Aorta (tissue), 5 donors: ENCODE measurements around the gene TUT4. TPM values are rescaled to one million over a fixed set of nuclear protein-coding genes. Genes with fewer than 3 reads are reported as not detected.

Source experiments
- ATAC-seq: fragments of 200-7000 bp; cut with Tn5 transposase; one replicate; pipeline ENCODE4 v1.9.1; 2022; ENCODE audit warnings: moderate library complexity; ENCODE audit not compliant: low FRiP score
- DNase-seq, 2 donors: peaks; one replicate each; pipeline ENCODE4 v3.0.0-alpha.2; 2020
- H3K27ac ChIP-seq, 2 donors: one replicate each; pipeline ENCODE4 v1.5.1; 2013; ENCODE audit warnings: low read length in 2 of 2, mild to moderate bottlenecking in 2 of 2, moderate library complexity in 2 of 2, control low read depth in 1 of 2, inconsistent platforms in 1 of 2, low read depth in 1 of 2
- H3K27me3 ChIP-seq, 2 donors: one replicate each; pipeline ENCODE4 v1.6.1; 2013; ENCODE audit warnings: control low read depth in 1 of 2, low read length in 1 of 2, mild to moderate bottlenecking in 1 of 2, moderate library complexity in 1 of 2; ENCODE audit not compliant: insufficient read depth in 2 of 2, control insufficient read depth in 1 of 2
- H3K36me3 ChIP-seq, 2 donors: one replicate each; pipeline ENCODE4 v1.6.1; 2013; ENCODE audit warnings: control low read depth in 1 of 2, low read length in 1 of 2, mild to moderate bottlenecking in 1 of 2; ENCODE audit not compliant: insufficient read depth in 2 of 2, control insufficient read depth in 1 of 2
- H3K4me1 ChIP-seq, 2 donors: one replicate each; pipeline ENCODE4 v1.6.1; 2013; ENCODE audit warnings: low read length in 2 of 2, control low read depth in 1 of 2, mild to moderate bottlenecking in 1 of 2, moderate library complexity in 1 of 2; ENCODE audit not compliant: insufficient read depth in 2 of 2, control insufficient read depth in 1 of 2
- H3K4me3 ChIP-seq, 2 donors: one replicate each; pipeline ENCODE4 v1.5.1; 2013; ENCODE audit warnings: low read length in 2 of 2, control low read depth in 1 of 2, mild to moderate bottlenecking in 1 of 2
- H3K9me3 ChIP-seq: one replicate; pipeline ENCODE4 v1.6.1; 2013; ENCODE audit warnings: mild to moderate bottlenecking, low read length; ENCODE audit not compliant: control insufficient read depth
- WGBS, 2 donors: extraction: QIAGEN DNeasy Blood & Tissue Kit; methylation state at CpG; one replicate each; pipeline ENCODE4 v1.1.7; 2013; 5-methylcytosine and 5-hydroxymethylcytosine counted together
- intact Hi-C, 2 donors: fragments of 100-400 bp; cut with DNase I; formaldehyde crosslinking; loops; one replicate each; pipeline versions ENCODE4 v1.14.2 to v1.15.0; 2022
- polyA plus RNA-seq, 2 donors: library from polyadenylated mRNA; stranded (reverse); fragments of 200-250 nt; gene quantifications; one replicate each; pipeline ENCODE4 v1.2.3, GENCODE V29; 2013
- total RNA-seq, 2 donors: library from RNA; stranded (reverse); fragmentation: NEBNext Ultra II Directional; extraction: Animal tissue kit (Norgen Biotek cat#: 25700); gene quantifications; one replicate each; pipeline ENCODE4 v1.2.1, GENCODE V29; 2021
- donor health status: healthy with polysubstance abuse.
- donor health status: Bipolar disorder and iron deficiency.
- donor health status: DM: no; HTN: no; CAD: no.
- donor health status: DM: no; HTN: no; CAD: no.
- donor health status: DM: yes; HTN: yes; CAD: no.

TUT4 gene
- total and polyA plus RNA-seq, 4 donors, result 6.3 to 71.5 (median 35.3) TPM

DNA sequence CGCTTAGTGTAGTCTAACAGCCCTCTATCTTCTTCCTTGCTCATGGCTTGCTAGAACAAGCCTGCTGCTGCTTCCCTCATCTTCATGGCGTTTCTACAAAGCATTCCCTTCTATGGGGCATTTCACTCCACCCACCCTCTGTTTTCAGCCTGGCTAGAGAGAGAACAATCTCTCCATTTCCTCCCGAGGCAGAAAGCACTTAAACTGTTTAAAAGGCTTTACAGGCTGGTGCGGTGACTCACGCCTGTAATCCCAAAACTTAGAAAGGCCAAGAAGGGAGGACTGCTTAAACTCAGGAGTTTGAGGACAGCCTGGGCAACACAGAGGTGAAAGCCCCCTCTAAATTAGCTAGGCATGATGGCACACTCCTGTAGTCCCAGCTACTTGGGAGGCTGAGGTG, 166.4 kb downstream of the TUT4 start:
- DNase-seq, result no peak
- intact Hi-C loops, result no loop called here
- WGBS, 2 donors, result 86 to 91% methylated on average over 5 of the region's 5 CpGs
- Histone ChIP-seq H3K4me1 (no peaks in the 10 kb centered on the region), H3K4me3 (no peak overlapping the region), H3K36me3 (no peaks in the 10 kb centered on the region), H3K27ac (no peak overlapping the region), H3K27me3 (no peaks in the 10 kb centered on the region), H3K9me3 (no peaks in the 10 kb centered on the region)
- ATAC-seq, result no peak

DNA sequence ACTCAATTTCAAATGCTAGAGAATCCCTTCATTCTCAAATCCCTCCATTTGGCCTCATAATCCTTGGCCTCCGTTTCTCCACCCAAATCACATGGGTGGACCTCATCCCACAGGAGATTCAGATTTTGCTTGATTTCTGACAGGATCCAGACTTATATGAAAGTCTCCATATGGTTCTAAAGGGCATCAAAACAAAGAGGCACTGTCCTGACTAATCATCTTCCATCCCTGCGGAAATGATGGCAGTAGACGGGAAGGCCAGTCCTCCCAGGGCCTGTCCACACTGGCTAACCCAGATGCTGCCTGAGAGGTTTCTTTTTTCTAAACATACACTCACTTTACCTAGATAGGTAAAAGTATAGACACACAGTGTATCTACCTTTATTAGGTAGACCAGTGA, 167.5 kb downstream of the TUT4 start:
- Histone ChIP-seq H3K9me3 (no peaks in the 10 kb centered on the region), H3K27ac (no peak overlapping the region), H3K4me1 (no peaks in the 10 kb centered on the region), H3K27me3 (no peaks in the 10 kb centered on the region), H3K36me3 (no peaks in the 10 kb centered on the region), H3K4me3 (no peak overlapping the region)
- WGBS, 2 donors, result 96 to 99% methylated on average over 3 of the region's 3 CpGs
- DNase-seq (no peak), ATAC-seq (no peak)
- intact Hi-C loops, result no loop called here

Other genes starting within 250 kb of the TUT4 start
- gene CC2D1B, start 186.9 kb downstream of the TUT4 start, total RNA-seq, result 10 to 100 TPM; 31.3 to 36.0 TPM
- gene CC2D1B, start 186.9 kb downstream of the TUT4 start, polyA plus RNA-seq, result 10 to 100 TPM in 1 of 2 donors, 1 to 10 TPM in 1; 7.6 to 18.8 TPM
- under 1 TPM; 0.58 to 0.96 TPM for gene ORC1, start 148.7 kb downstream of the TUT4 start, total RNA-seq
- under 1 TPM; 0.28 to 0.38 TPM for gene ORC1, start 148.7 kb downstream of the TUT4 start, polyA plus RNA-seq
- 10 to 100 TPM; 34.7 to 36.2 TPM for gene PRPF38A, start 148.5 kb downstream of the TUT4 start, total RNA-seq
- gene PRPF38A, start 148.5 kb downstream of the TUT4 start, polyA plus RNA-seq, result 10 to 100 TPM; 15.2 to 20.7 TPM
- gene GPX7, start 49.3 kb upstream of the TUT4 start, total RNA-seq, result 10 to 100 TPM in 1 of 2 donors, 1 to 10 TPM in 1; 9.7 to 21.0 TPM
- 10 to 100 TPM; 11.1 to 21.4 TPM for gene GPX7, start 49.3 kb upstream of the TUT4 start, polyA plus RNA-seq
- gene SHISAL2A, start 80.1 kb upstream of the TUT4 start, total RNA-seq, result under 1 TPM; 0.88 to 0.96 TPM
- under 1 TPM in 1 of 2 donors, not detected in 1; 0.23 TPM for gene SHISAL2A, start 80.1 kb upstream of the TUT4 start, polyA plus RNA-seq
- 10 to 100 TPM in 1 of 2 donors, 1 to 10 TPM in 1; 8.8 to 10.5 TPM for gene COA7, start 145.3 kb upstream of the TUT4 start, total RNA-seq
- 1 to 10 TPM; 3.2 to 6.3 TPM for gene COA7, start 145.3 kb upstream of the TUT4 start, polyA plus RNA-seq
- 10 to 100 TPM; 28.9 to 32.3 TPM for gene ZYG11B, start 173.4 kb upstream of the TUT4 start, total RNA-seq
- 1 to 10 TPM; 7.6 to 7.8 TPM for gene ZYG11B, start 173.4 kb upstream of the TUT4 start, polyA plus RNA-seq